Measurements from ENCODE around the gene PXK. TPM values are rescaled to one million over a fixed set of nuclear protein-coding genes. Genes with fewer than 3 reads are reported as not detected.

The PXK gene
- total RNA-seq, 2 donors from 2014 or later: 9.3 to 11.4 TPM

DNA sequence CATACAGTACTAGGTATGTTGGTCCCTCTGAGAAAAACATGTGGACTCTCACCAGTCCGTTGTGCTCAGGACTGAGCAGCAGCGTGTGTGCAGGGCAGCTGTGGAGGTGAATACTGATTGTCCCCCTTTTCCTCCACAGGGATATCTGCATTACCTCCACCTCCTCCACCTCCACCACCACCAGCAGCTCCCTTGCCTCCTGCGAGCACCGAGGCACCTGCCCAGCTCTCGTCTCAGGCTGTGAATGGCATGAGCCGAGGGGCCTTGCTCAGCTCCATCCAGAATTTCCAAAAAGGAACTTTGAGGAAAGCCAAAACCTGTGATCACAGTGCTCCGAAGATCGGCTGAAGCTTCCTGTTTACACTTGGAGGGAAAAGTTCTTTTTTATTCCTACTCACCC, 91.9 kb downstream of the PXK start:
- H3K4me3 ChIP-seq: no peak overlapping the region
- no peaks in the 10 kb centered on the region for H3K4me1 ChIP-seq
- H3K9me3 ChIP-seq: no peaks in the 10 kb centered on the region
- DNase-seq: no peak
- H3K27ac ChIP-seq: no peak overlapping the region
- TF ChIP-seq CTCF (IDR thresholded peaks at IDR 0.05): no peak
- no peak overlapping the region for H3K9ac ChIP-seq (ENCODE audit: low read depth in 2 of 2, low read length in 2 of 2)
- no peaks in the 10 kb centered on the region for H3K27me3 ChIP-seq
- H3K36me3 ChIP-seq: peaks cover 15% of the 10 kb centered on the region
- intact Hi-C loops (cut with DNase I): no loop called here

- H3K27me3 ChIP-seq: no peaks in the 10 kb centered on the region
- no peak overlapping the region for H3K27ac ChIP-seq
- no peak for TF ChIP-seq CTCF (IDR thresholded peaks at IDR 0.05)
- H3K36me3 ChIP-seq: peaks cover 15% of the 10 kb centered on the region
- H3K9ac ChIP-seq (ENCODE audit: low read depth in 2 of 2, low read length in 2 of 2): no peak overlapping the region
- DNase-seq: no peak
- H3K9me3 ChIP-seq: no peaks in the 10 kb centered on the region
- H3K4me1 ChIP-seq: no peaks in the 10 kb centered on the region
- intact Hi-C loops (cut with DNase I): no loop called here
- no peak overlapping the region for H3K4me3 ChIP-seq
These were observed 93.1 kb downstream of the PXK start for GRCh38 chr3:58425782-58426181.

DNA sequence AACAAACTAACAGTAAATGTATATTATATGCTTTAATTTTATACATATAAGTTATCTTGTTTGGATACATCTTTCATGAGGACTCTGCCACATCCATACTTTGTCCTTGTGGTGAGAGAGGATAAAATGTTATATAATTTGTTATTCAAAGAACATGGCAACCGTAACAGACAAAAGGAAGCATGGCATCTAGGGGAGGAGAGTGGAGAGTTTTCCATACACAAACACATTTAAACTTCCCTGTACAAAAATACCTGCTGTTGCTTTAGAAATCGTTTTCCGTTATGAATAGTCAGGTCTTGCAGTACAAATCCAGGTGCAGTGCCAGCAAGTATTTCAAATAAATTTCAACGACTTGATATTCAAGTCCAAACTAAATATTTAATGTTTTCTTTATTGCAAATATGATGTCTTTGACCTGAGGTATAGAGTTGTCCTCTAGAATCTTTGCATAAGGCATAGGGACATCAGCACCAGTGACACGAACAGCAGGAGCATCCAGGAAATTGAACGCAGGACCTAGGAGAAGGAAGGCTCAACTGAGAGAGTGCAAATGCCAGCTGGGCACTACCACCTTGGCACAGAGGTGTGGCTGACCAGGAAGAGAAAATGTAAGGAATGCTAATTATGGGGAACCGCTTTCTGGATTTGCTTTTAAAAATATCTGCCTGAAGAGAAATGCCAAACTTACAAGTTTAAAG, 95.1 kb downstream of the PXK start:
- Histone ChIP-seq H3K4me1 (peaks cover 4% of the 10 kb centered on the region), H3K27me3 (no peaks in the 10 kb centered on the region), H3K27ac (no peak overlapping the region), H3K9ac (ENCODE audit: low read depth in 2 of 2, low read length in 2 of 2) (no peak overlapping the region), H3K9me3 (no peaks in the 10 kb centered on the region), H3K4me3 (no peak overlapping the region), H3K36me3 (peaks cover 15% of the 10 kb centered on the region)
- intact Hi-C loops (cut with DNase I): no loop called here
- no peak for DNase-seq
- no peak for TF ChIP-seq CTCF (IDR thresholded peaks at IDR 0.05)

- no peak for DNase-seq
- no peak overlapping the region for H3K27ac ChIP-seq
- no peak overlapping the region for H3K4me3 ChIP-seq
- H3K36me3 ChIP-seq: peaks cover 15% of the 10 kb centered on the region
- H3K9ac ChIP-seq (ENCODE audit: low read depth in 2 of 2, low read length in 2 of 2): no peak overlapping the region
- intact Hi-C loops (cut with DNase I): loop anchor here (5.0 kb wide), 1 partner anchor 63 kb away; the partner anchor contains the start of gene KCTD6
- H3K4me1 ChIP-seq: peaks cover 4% of the 10 kb centered on the region
- no peak for TF ChIP-seq CTCF (IDR thresholded peaks at IDR 0.05)
- H3K27me3 ChIP-seq: no peaks in the 10 kb centered on the region
- no peaks in the 10 kb centered on the region for H3K9me3 ChIP-seq
These were observed 97.0 kb downstream of the PXK start for GRCh38 chr3:58429657-58430056.

DNA sequence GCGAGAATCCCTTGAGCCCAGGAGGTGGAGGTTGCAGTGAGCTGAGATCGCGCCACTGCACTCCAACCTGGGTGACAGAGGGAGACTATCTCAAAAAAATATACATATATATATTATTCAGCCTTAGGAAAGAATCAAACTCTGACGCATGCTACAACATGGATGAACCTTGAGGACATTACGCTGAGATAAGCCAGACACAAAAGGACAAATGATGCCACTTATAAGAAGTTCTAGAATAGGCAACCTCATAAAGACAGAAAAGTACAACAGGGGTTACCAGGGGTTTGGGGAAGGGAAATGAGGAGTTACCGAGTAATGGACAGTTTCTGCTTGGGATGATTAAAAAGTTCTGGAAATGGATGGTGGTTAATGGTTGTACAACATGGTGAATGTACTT, 100.2 kb downstream of the PXK start:
- peaks cover 12% of the 10 kb centered on the region for H3K36me3 ChIP-seq
- H3K9me3 ChIP-seq: no peaks in the 10 kb centered on the region
- DNase-seq: no peak
- H3K4me3 ChIP-seq: peak overlapping the region; percentile 82
- H3K27me3 ChIP-seq: no peaks in the 10 kb centered on the region
- TF ChIP-seq CTCF (IDR thresholded peaks at IDR 0.05): no peak
- peak overlapping the region; percentile 85 for H3K27ac ChIP-seq
- intact Hi-C loops (cut with DNase I): loop anchor here (5.0 kb wide), 1 partner anchor 59 kb away; the partner anchor contains the start of gene KCTD6
- peak overlapping the region; percentile 60 to 85 for H3K9ac ChIP-seq (ENCODE audit: low read depth in 2 of 2, low read length in 2 of 2)
- H3K4me1 ChIP-seq: peaks cover 4% of the 10 kb centered on the region
